Memory B cell (primary cell): ENCODE data around the gene IL17B.

ENCODE experiments used
- ATAC-seq: fragments of 150-1000 bp; cut with Tn5 transposase; 2 replicates; pipeline ENCODE4 v1.10.0; 2021; ENCODE audit warnings: low read depth, mild to moderate bottlenecking, moderate library complexity
- DNase-seq, 2 donors: peaks; one replicate each; pipeline ENCODE4 v3.0.0; 2022; ENCODE audit warnings: low spot score in 2 of 2
- H3K27ac Mint-ChIP-seq: one replicate; pipeline ENCODE4 v1.8.0; 2022; ENCODE audit warnings: mild to moderate bottlenecking, moderate library complexity, mixed read lengths
- H3K27me3 Mint-ChIP-seq: one replicate; pipeline ENCODE4 v1.8.0; 2022; ENCODE audit warnings: mixed read lengths
- H3K36me3 Mint-ChIP-seq: one replicate; pipeline ENCODE4 v1.8.0; 2022; ENCODE audit warnings: mild to moderate bottlenecking, mixed read lengths
- H3K4me1 Mint-ChIP-seq: one replicate; pipeline ENCODE4 v1.8.0; 2022; ENCODE audit warnings: mixed read lengths
- H3K4me3 Mint-ChIP-seq: one replicate; pipeline ENCODE4 v1.8.0; 2022; ENCODE audit warnings: mild to moderate bottlenecking, moderate library complexity, mixed read lengths
- H3K9me3 Mint-ChIP-seq: one replicate; pipeline ENCODE4 v1.8.0; 2022; ENCODE audit warnings: mixed read lengths

IL17B gene

DNA sequence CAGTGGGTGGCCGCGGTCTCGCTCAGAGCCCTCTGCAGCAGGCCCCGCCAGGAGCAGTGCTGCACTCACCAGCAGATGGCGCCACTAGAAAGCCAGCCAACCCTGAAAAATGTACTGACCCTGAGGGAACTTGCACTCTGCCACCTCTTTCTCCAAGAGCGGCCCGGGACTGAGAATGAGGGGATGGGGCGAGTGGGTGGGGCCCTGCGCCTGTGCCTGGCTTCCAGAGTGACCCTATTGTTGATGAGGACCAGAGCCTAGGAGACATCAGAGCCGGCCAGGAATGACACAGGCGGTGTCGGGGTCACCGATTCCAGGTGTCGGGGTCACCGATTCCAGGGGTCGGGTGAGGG, 2.9 kb upstream of the IL17B start:
- Mint-ChIP-seq H3K36me3 (peaks cover 2% of the 10 kb centered on the region), H3K4me1 (peaks cover 4% of the 10 kb centered on the region)
- peak; percentile 63 to 76 for DNase-seq

DNA sequence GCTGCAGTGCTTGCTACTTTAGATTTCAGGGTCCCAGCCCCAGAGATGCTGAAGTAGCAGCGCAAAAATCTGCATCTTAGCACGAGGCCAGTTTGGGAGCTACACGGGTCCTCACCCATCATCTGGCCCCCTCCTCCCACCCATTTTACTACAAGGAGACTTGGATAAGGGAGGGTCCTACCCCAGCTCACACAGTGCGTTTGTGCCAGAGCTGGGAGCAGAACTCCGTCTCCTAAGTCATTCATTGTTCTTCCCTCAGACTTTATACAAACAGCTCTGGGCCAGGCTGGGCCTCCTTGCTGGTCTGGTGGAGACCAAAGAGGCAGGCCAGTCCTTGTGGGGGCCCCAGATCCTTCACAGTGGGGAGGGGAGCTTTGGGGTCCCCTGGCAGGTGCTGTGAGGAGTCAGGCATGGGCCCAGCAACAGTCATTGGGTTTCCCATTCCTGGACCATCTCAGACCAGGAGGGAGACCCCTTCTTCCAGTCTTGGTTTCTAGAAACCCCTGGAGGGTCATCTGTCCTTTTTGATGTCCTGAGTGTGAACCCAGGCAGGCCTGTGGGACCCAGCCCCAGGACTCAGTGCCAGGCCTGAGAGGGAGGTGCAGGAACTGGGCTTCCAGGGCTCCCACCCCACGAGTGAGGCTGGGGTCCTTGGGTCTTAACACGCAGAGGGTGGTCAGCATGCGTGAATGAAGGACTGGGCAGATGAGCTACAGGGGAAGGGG, 2.3 kb upstream of the IL17B start:
- Mint-ChIP-seq H3K27ac (no peak overlapping the region), H3K9me3 (no peaks in the 10 kb centered on the region), H3K27me3 (no peaks in the 10 kb centered on the region), H3K4me3 (no peak overlapping the region), H3K36me3 (peaks cover 2% of the 10 kb centered on the region), H3K4me1 (peaks cover 4% of the 10 kb centered on the region)
- DNase-seq (no peak), ATAC-seq (no peak)

More for the DNA sequence above, 2.9 kb upstream of the IL17B start:
- Mint-ChIP-seq H3K4me3 (no peak overlapping the region), H3K27me3 (no peaks in the 10 kb centered on the region), H3K9me3 (no peaks in the 10 kb centered on the region), H3K27ac (no peak overlapping the region)
- peak; percentile 89 for ATAC-seq

DNA sequence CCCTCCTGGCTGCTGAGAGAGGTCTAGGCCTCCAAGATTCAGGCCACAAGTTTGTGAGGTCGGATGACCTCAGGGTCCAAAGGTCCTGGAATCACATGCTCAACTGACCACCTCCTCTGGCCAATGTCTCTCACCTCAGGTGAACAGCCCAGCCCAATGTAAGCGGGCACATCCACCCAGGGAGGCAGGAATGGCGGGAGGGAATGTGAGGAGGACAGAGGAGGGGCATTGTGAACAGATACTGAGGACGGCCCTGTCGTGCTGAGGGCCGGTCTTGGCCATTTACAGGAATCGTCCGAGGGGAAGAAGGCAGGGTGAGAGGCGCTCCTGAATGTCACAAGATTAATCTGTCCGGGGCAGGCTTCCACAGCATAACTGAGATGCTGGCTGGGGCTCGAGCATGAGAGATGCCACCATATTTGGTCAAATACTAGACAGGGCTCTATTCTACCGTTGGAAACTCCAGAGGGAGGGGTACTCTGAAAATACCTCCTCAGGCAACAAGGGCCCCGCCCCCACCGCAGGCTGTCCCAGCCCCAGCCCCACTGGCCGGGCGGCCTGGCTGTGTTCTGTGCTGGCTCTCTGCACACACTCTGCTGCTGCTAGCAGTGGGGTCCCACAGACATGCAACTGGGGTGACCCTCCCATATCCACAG, 1.5 kb upstream of the IL17B start:
- Mint-ChIP-seq H3K4me1 (peaks cover 4% of the 10 kb centered on the region), H3K36me3 (peaks cover 2% of the 10 kb centered on the region), H3K27ac (no peak overlapping the region), H3K9me3 (no peaks in the 10 kb centered on the region), H3K4me3 (no peak overlapping the region), H3K27me3 (no peaks in the 10 kb centered on the region)
- ATAC-seq (no peak), DNase-seq (no peak)

DNA sequence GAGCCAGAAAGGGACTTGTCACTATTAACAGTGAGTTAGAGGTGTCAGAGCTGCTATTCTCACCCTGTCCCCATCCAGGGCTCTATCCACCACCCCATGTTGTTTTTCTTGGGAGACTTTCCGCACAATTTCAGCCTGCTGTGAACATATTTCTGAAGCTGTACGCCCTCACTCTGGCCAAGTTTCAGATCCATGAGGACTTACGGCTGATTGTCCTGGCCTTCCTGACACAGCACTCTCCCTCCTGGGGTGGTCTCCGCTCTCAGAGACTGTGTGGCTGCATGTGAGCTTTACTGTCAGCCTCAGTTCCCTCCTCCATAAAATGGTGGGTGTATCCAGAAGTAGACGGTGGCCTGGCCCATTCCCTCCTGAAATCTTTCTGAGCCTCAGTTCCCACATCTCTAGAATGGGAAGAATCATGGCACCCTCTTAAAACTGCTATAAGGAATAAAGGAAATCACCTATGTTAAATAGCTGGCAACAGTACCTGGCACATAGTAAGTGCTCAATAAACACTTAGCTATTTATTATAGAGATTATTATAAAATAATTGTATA, 804 bp upstream of the IL17B start:
- Mint-ChIP-seq H3K9me3 (no peaks in the 10 kb centered on the region), H3K36me3 (peaks cover 2% of the 10 kb centered on the region), H3K27ac (no peak overlapping the region), H3K4me3 (no peak overlapping the region), H3K4me1 (peaks cover 4% of the 10 kb centered on the region), H3K27me3 (no peaks in the 10 kb centered on the region)
- DNase-seq (no peak), ATAC-seq (no peak)

DNA sequence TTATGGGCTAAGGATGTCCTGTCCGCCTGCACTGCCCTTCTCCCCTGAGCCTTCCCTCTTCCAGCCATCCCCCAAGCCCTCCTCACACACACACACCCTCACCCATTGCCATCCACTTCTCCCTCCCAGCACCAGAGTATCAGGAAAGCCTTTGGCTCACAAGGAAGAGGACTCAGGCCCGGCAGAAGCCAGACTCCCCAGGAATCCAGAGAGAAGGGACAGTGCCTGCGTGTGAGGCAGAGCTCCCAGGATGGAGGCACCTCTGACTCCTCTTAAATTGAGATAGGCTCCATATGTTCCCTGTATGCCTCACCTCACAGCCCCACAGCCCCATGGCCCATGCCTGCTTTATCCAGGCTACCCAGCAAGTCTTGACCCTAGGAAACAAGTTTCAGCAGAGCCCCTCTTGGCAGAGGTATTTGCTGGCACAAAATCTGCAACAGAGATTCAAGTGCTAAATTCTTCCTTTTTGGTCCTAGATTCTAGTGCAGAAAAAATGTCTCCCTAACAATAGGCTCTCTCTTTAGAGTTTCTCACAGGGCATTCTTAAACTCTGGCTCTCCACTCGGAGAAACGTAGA, 761 bp downstream of the IL17B start:
- Mint-ChIP-seq H3K36me3 (peaks cover 2% of the 10 kb centered on the region), H3K27me3 (no peaks in the 10 kb centered on the region), H3K4me1 (peaks cover 4% of the 10 kb centered on the region), H3K9me3 (no peaks in the 10 kb centered on the region), H3K27ac (no peak overlapping the region), H3K4me3 (no peak overlapping the region)
- no peak for ATAC-seq
- DNase-seq: no peak

DNA sequence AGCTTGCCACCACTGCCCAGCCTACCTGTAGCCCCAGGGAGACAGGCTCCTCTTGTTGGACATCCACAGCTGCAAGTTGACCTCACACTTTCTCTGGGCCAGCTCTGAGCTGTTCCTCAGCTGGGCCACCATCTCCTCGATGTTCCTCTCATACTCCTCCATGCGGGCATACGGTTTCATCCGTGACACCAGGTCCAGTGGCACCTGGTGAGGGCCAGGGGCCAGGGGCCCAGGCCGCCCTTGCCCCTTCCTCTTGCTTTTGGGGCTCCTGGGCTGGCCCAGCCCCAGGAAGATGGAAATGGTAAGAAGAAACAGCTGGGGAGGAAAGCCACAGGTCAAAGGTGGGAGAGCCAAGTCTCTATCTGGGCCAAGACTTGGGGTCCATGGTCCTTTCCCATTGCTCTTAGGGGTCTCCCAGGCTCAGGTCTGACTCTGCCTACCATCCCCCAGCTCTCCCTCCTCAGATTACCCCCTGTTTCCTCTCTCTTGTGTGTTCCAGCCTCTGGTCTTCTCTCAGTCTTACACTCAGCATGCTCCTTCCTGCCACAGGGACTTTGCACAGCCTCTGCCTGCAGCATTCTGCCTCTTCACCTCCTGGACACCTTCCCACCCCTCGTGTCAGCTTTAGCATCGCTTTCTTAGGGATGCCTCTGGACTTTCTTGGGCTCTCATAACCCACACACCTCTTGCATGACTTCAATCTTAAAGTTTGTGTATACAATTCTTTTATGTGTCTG, 2.2 kb downstream of the IL17B start:
- no peak for DNase-seq
- no peaks in the 10 kb centered on the region for H3K9me3 Mint-ChIP-seq
- no peak overlapping the region for H3K27ac Mint-ChIP-seq
- H3K4me1 Mint-ChIP-seq: peaks cover 3% of the 10 kb centered on the region
- no peaks in the 10 kb centered on the region for H3K27me3 Mint-ChIP-seq
- ATAC-seq: no peak
- peaks cover 2% of the 10 kb centered on the region for H3K36me3 Mint-ChIP-seq
- H3K4me3 Mint-ChIP-seq: no peak overlapping the region

DNA sequence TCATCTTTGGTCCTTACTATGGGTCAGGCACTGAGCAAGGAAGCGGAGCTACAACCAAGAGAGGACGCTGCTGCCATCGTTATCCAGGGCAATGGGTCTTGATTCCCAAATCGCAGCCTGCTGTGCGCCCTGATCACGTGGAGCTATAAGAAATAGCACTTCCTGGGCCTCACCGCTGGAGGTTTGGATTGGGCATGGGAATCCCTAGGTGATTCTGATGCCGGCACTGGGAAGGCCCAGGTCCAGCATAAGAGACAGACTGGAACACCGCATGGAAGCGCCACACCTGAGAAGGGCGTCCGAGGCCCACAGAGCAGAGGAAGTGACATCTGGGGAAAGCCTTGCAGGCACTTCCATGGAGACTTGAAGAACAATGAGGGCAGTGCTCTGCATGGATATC, 3.0 kb downstream of the IL17B start:
- DNase-seq (no peak), ATAC-seq (no peak)
- no peaks in the 10 kb centered on the region for H3K27me3 Mint-ChIP-seq
- H3K4me3 Mint-ChIP-seq: no peak overlapping the region
- H3K36me3 Mint-ChIP-seq: peaks cover 2% of the 10 kb centered on the region
- no peaks in the 10 kb centered on the region for H3K9me3 Mint-ChIP-seq
- no peaks in the 10 kb centered on the region for H3K4me1 Mint-ChIP-seq
- no peak overlapping the region for H3K27ac Mint-ChIP-seq

DNA sequence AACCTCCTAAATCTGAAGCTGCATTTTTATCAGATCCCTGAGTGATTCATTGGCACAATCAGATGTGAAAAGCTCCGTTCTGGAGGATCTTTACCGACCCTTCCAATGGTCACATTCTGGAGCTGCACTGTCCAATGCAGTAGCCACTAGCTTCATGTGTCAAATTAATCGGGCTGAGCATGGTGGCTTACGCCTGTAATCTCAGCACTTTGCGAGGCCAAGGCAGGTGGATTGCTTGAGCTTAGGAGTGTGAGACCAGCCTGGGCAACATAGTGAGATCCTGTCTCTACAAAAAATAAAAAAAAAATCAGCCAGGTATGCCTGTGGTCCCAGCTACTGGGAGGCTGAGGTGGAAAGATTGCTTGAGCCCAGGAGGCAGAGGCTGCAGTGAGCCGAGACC, 3.7 kb downstream of the IL17B start:
- DNase-seq (no peak), ATAC-seq (no peak)
- no peaks in the 10 kb centered on the region for H3K4me1 Mint-ChIP-seq
- no peaks in the 10 kb centered on the region for H3K27me3 Mint-ChIP-seq
- no peak overlapping the region for H3K4me3 Mint-ChIP-seq
- H3K36me3 Mint-ChIP-seq: peaks cover 2% of the 10 kb centered on the region
- no peaks in the 10 kb centered on the region for H3K9me3 Mint-ChIP-seq
- no peak overlapping the region for H3K27ac Mint-ChIP-seq

DNA sequence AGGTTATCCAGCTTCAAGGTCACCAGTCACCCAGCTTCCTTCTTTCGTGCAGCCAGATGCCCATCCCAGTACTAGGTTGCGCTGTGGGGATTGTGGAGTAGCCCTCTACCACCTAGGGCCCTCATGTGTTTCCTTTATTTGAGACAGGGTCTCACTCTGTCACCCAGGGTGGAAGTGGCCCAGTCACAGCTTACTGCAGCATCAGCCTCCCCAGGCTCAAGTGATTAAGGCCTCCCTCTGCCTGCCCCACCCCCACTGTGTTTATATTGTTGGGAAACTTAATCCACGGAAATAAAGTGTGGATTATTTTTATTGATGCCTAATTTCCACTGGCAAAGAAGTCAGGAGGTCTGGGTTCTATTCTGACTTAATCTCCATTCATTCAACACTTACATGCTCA, 4.3 kb downstream of the IL17B start:
- no peak overlapping the region for H3K4me3 Mint-ChIP-seq
- no peak for ATAC-seq
- H3K27me3 Mint-ChIP-seq: no peaks in the 10 kb centered on the region
- H3K9me3 Mint-ChIP-seq: no peaks in the 10 kb centered on the region
- peaks cover 2% of the 10 kb centered on the region for H3K36me3 Mint-ChIP-seq
- no peak overlapping the region for H3K27ac Mint-ChIP-seq
- no peak for DNase-seq
- H3K4me1 Mint-ChIP-seq: no peaks in the 10 kb centered on the region

DNA sequence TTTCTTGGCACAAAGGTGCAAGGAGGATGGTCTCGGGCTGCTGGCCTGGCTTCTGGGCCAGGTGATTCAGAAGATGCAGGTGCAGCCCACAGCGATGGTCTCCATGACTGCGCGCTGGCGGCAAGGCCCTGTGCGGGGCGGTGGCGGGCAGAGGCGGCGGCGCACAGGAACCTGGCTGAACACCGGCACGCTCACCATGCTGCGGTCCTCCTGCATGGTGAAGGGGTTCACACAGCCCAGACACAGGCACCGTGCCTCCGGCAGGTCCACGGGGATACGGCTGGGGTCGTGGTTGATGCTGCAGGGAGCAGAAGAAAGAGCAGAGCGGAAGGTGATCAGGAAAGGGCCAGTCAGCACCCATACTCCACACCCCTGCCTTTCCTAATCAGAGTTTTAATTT, 4.8 kb downstream of the IL17B start:
- no peak for ATAC-seq
- no peak overlapping the region for H3K27ac Mint-ChIP-seq
- H3K4me1 Mint-ChIP-seq: peaks cover under 1% of the 10 kb centered on the region
- no peak overlapping the region for H3K4me3 Mint-ChIP-seq
- H3K36me3 Mint-ChIP-seq: peaks cover 2% of the 10 kb centered on the region
- no peak for DNase-seq
- H3K27me3 Mint-ChIP-seq: no peaks in the 10 kb centered on the region
- H3K9me3 Mint-ChIP-seq: no peaks in the 10 kb centered on the region

DNA sequence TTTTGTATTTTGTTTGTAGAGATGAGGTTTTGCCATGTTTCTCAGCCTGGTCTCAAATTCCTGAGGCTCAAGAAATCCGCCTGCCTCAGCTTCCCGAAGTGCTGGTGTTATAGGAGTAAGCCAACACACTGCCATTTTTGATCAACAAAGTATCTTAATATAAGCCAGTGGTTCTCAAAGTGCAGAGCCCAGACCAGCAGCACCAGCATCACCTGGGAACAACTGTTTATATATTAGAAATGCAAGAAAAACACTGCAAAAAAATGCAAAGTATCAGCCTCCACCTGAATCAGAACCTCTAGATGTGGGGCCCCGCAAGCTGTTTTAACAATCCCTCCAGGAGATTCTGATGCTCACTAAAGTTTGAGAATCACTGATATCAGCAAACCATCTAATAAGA, 6.2 kb downstream of the IL17B start:
- H3K27me3 Mint-ChIP-seq: no peaks in the 10 kb centered on the region
- peaks cover 2% of the 10 kb centered on the region for H3K36me3 Mint-ChIP-seq
- ATAC-seq (no peak), DNase-seq (no peak)
- H3K4me1 Mint-ChIP-seq: peaks cover 4% of the 10 kb centered on the region
- H3K4me3 Mint-ChIP-seq: no peak overlapping the region
- no peak overlapping the region for H3K27ac Mint-ChIP-seq
- no peaks in the 10 kb centered on the region for H3K9me3 Mint-ChIP-seq

DNA sequence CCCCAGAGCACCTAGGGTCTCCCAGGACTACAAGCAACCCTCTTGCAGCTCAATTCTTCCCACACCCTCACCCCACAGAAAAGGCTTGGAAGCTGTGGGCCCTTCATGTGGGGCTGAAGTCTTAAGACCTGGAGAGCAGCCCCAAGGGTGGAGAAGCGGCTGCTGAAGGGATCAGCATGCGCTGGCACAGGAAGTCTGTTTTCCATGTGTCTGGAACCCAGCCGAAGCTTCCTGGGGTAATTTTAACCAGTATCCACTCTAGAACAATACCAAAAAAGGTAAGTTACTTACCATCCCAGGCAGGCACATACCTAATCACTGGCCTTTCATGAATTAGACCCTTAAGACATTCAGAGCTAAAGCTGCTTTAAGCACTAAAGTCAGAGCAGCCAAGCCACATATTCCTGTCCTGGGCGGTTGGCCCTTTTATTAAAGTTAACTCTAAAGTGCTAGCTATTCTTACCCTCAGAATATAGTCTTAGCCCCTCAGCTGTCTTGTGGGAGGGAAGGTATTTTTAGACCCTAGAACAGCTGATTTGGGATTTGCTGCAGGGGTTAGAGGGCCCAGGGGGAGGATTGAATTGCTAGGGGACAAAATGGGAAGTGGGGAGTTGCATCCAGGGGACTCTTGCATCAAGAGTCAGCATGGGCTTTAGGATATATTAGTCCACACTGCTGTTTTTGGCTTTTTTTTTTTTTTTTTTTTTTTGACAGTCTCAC, 6.9 kb downstream of the IL17B start:
- H3K9me3 Mint-ChIP-seq: no peaks in the 10 kb centered on the region
- H3K36me3 Mint-ChIP-seq: peaks cover 2% of the 10 kb centered on the region
- H3K27me3 Mint-ChIP-seq: no peaks in the 10 kb centered on the region
- H3K27ac Mint-ChIP-seq: no peak overlapping the region
- H3K4me1 Mint-ChIP-seq: peaks cover 4% of the 10 kb centered on the region
- no peak overlapping the region for H3K4me3 Mint-ChIP-seq
- DNase-seq (no peak), ATAC-seq (no peak)

DNA sequence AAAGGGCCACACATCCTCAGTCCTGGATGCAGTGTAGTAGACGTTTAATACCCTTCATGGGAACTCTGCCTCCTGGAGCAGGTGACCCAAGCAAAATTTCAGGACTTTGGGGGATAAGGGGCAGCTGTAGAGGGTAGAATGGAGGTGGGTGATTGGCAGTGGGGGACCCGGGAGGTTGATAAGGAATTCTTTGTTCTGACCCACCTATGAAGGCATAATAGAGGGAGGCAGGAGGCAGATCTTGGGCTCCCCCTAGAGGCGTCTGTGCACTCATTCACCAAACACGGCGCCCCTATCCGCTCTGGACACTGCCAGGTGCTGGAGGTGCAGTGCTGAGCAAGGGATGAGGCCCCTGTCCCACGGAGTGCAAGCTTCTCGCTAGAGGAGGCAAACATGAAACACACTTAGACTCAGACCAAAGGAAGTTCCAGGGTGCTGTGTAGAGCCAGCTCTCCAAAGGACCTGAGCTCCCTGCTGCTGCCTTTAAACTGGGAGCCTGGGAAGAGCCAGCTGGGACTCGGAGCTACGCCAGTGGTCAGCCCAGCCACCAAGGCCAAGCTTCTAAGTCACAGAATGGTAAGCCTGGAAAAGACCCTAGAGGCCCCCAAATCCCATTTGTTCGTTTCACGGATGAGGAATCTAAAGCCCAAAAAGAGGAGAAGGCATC, 7.7 kb downstream of the IL17B start:
- H3K27ac Mint-ChIP-seq: peak overlapping the region; percentile 61
- no peaks in the 10 kb centered on the region for H3K9me3 Mint-ChIP-seq
- H3K4me3 Mint-ChIP-seq: no peak overlapping the region
- no peaks in the 10 kb centered on the region for H3K27me3 Mint-ChIP-seq
- no peaks in the 10 kb centered on the region for H3K36me3 Mint-ChIP-seq
- H3K4me1 Mint-ChIP-seq: peaks cover 4% of the 10 kb centered on the region
- DNase-seq (peak; percentile 53 to 62), ATAC-seq (peak; percentile 85)
